Stimulated activated CD4-positive, alpha-beta T cell treated with anti-CD3 and anti-CD28 coated beads, Interleukin-4, amount 100 ng/mL, for 4 hours (primary cell): ENCODE results near the gene INHBB.
"Not testable (repeated sequence)": the region's sequence is repeated elsewhere in the genome, so short reads cannot be mapped to it uniquely, and the experiment has no call there.

Experiments used
- DNase-seq, 2 experiments: peaks; one replicate each; pipeline ENCODE4 v3.0.0-alpha.2; 2020

Gene INHBB

GRCh38 chr2:120316528-120317179, 29.3 kb upstream of the INHBB start:
- DNase-seq: no peak

DNA sequence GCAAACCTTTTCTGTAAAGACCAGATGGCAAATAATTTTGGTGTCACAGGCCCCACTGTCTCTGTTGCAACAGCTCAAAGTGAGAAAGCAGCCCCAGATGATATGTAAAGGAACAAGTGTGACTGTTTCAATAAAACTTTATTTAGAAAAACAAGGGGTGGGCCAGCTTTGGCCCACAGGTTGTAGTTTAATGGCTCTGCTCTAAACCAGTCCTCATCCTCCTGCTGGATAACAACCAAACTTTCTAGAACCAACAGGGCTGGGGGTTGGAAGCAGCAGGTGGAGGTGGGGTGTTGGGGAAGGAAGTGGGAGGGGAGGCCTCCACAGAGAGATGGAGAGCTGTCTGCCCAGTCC, 28.8 kb upstream of the INHBB start:
- no peak for DNase-seq

GRCh38 chr2:120317916-120318315, 28.0 kb upstream of the INHBB start:
- no peak for DNase-seq

DNA sequence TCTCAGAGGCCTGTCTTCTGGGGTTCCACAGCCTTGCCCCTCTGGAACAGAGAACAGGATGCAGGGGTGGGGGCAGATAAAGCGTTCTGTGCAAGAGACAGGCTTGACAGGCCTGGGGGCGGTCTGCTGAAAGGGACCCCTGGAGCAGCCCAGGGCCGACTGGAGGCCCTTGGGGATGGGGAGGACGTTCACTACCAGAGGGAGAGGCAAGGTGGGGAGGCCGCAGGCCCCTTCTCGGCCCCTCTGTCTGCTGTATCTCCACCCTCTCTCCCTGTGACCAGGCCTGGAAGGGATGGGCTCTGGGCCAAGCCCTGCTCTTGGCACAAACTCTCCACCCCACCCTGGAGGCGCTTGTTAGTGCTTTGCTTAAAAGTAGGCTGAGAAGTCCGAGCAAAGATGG, 27.3 kb upstream of the INHBB start:
- DNase-seq: no peak

GRCh38 chr2:120319123-120319522, 26.8 kb upstream of the INHBB start:
- no peak for DNase-seq

- no peak for DNase-seq
Measured at GRCh38 chr2:120319686-120320317, 26.1 kb upstream of the INHBB start.

- DNase-seq: no peak
Measured at GRCh38 chr2:120320318-120320851, 25.6 kb upstream of the INHBB start.

- not testable (repeated sequence) for DNase-seq
Measured at GRCh38 chr2:120320887-120321556, 24.9 kb upstream of the INHBB start.

DNA sequence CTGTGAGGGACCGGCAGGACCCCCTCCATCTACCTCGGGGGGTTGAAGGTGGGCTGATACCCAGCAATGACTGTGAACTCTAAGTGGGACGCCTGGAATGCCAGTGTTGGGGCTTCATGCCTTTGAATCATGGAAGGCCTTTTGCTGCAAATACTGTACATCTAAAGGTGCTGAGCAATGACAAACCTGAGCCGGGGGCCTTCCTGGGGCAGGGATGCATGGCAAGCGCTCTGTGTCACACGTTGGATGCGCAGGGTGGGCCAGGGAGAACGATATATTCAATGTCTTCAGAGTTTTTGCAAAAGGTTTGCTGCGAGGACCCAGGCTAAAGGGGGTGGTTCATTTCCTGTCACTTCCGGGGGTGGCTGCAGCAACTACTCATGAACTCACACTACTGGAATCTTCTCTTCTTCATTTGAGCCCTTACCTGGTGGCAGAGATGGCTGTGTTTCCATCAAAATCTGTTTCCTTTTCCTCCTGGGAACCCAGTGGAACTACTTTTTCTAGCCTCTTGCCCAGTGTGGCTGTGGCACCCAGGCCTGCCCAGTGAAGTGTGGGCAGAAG, 24.1 kb upstream of the INHBB start:
- no peak for DNase-seq

GRCh38 chr2:120322329-120322728, 23.6 kb upstream of the INHBB start:
- DNase-seq: no peak

DNA sequence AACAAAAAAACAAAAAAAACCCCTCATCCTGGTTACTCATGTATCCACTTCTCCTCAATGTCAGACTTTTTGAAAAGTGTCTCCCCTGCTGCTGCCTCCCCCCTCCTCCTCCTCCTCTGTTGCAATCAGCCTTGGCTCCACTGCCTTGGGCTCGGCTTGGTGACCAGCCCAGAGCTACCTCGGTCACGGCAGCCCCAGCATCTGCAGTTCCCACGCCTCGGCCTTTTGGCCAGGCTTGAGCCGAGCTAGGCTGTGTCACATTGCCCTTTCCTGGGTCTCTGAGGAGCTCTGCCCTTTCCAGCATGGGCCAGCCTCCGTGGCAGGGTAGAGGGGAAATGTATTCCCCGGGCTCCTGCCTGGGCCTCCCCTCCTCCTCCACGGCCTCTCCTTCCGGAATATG, 22.7 kb upstream of the INHBB start:
- DNase-seq: no peak

GRCh38 chr2:120323807-120324399, 22.0 kb upstream of the INHBB start:
- no peak for DNase-seq

DNA sequence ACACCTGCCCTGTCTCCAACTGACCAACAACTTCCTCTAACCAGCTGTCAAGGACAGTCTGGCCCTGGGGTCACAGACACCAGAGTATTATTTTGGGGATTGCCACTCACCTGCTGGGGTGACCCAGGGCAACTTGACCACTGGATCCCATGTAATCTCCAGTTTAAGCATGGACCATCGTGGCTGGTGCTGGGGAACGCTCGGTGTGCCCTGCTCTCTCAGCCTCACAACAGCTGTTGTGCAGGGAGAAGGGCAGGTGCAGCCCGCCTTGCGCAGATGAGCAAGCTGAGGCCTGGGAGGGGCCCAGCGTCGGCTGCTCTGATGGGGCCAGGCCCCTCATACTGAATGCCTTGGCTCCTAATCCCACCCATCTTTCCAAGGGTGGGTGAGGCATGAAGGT, 21.0 kb upstream of the INHBB start:
- DNase-seq: no peak

DNA sequence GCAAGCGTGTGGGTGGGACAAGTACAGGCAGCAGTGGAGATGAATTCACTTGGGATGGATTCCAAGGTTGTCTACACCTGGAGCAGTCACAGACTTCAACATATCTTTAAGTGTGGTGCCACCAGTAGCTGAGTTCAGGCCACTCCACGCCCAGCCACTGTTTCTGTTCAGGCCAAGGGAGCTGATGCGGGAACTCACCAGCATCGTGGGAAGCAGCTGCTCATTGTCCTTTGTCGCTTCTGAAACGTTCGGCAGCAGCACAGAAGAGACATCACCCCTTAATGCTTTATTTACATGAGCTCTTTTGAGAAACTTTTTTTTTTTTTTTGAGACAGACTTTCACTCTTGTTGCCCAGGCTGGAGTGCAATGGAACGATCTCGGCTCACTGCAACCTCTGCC, 19.9 kb upstream of the INHBB start:
- no peak for DNase-seq

DNA sequence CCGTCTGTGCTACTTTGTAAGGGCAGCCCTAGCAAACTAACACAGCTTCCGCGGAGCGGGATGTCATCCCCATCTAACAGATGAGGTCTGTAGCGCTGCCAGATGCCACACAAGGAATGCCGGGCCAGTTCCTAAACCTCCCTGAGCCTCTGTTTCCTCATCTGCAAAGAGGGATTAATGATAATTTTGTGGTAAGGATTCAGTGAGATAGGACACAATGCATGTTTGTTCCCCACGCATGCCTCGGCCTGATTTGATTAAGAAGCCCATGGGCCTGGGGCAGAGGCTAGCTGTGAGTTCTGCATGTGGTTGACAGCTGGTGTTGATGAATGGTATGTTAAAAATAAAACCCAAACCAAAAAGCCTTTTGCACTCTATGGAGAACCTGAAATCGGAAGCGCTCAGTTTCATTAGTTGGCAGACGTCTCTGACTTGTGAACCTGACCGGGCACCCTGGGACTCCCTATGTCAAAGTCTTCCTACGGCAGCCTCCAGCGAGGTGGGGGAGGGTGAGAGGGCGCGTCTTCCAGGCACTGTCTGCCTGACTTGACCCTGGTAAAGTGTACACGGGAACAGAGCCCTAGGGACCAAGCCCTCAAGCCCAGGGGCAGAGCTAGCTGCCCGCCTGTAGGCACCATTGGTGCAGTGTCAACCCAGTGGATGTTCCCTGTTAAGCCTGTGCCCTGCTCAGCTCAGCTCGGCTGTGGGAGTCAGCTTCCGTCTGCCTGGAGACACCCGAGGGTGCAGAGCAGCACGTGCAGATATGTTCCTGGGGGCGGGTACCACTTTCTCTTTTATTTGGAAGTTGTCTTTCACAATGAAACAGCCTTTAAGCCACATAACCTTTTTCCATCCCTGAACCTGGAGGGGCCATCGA, 14.8 kb upstream of the INHBB start:
- DNase-seq: no peak

GRCh38 chr2:120331903-120332302, 14.0 kb upstream of the INHBB start:
- DNase-seq: no peak

DNA sequence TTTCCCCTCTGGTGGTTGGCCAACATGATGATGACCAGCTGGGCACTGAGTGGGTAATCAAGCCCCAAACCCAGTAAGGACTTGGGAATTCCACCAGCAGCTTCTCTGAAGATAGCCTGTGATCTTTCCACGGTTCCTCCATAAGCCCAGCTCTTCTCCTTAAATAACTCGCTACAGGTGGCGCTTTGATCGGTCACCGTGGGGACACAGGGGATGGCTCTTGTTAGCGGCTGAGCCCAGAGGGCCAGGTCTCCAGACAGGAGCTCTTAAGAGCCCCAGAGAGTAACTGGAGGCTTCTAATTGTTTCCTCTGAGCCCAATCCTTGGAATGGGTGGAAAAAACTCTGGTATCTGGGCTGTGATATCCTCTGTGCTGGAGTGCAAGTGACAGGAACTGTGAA, 13.6 kb upstream of the INHBB start:
- no peak for DNase-seq

DNA sequence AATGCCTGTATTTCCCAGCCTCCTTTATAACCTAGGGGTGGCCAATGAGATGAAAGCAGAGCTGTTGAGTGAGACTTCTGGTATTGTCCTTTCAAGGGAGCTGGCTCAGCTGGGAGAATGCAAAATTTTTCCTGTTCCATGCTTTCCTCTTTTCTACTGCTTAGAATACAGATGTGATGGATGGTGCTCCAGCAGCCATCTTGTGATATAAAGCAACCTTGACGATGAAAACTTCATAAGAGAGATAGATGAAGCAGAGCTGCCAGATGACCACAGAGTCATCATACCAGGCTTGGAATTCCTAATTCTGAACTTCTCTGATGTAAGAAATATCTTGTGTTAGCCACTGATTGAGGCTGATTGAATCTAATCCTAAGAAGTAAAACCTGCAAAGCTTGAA, 11.9 kb upstream of the INHBB start:
- DNase-seq: no peak

- DNase-seq: no peak
Measured at GRCh38 chr2:120336749-120337148, 9.2 kb upstream of the INHBB start.

- DNase-seq: no peak
Measured at GRCh38 chr2:120338015-120338414, 7.9 kb upstream of the INHBB start.

DNA sequence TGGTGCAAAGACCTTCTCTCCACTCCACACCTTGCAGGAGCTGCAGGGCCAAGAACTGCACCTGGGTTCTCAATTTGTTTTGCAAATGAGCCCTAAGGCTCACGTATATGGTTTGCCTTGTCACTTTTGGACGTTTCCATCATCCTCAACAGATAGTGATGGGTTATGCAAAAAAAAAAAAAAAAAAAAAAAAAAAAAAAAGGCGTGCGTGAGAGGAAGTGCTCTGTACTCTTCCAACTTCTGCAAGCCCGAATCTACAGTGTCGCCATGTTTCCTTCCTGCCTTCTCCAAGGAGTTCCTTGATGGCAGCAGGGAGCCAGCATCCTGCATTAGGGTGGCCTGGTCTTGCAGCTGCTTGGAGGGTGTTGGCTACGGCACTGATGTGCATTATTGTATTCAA, 4.0 kb upstream of the INHBB start:
- DNase-seq: no peak

GRCh38 chr2:120342446-120342845, 3.5 kb upstream of the INHBB start:
- no peak for DNase-seq

DNA sequence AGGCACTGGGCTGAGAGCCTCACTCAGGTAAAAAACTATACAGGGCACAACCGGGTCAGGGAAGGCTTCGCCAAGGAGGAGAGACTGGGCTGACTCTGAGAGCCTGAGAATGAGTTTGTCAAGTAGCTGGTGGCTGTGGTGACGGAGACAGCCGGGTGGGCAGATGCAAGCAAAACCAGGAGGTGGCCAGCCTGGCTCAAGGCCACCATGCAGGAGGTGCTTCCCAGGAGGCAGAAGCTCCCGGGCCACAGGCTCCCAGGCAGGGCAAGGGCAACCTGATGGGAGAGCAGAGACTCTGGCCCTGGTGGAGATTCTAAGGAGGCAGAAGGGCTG, 2.9 kb upstream of the INHBB start:
- DNase-seq: no peak
